K562 (cell line): ENCODE results near the gene DHX58. TPM values are rescaled to one million over a fixed set of nuclear protein-coding genes. Genes with fewer than 3 reads are reported as not detected.

Experiments
- ESRRA ChIP-seq: fragments of 450-650 bp; IDR thresholded peaks from 2 replicates; pipeline ENCODE4 v1.6.1; 2014; ENCODE audit warnings: low read depth, mild to moderate bottlenecking, moderate library complexity, borderline replicate concordance
- ETV1 ChIP-seq: fragments of 450-650 bp; conservative IDR thresholded peaks from 2 replicates; pipeline ENCODE4 v1.6.1; 2016; ENCODE audit warnings: missing genetic modification characterization, control low read depth, low read depth, missing compliant biosample characterization
- FOXM1 ChIP-seq, 2 experiments: fragments of 450-650 bp in 1 of 2; sonication (generic) in 1 of 2; formaldehyde crosslinking in 1 of 2; IDR thresholded peaks; 2 replicates each; pipeline versions ENCODE4 v1.6.1 to v1.9.0; 2017 to 2022; ENCODE audit warnings: low read depth in 2 of 2, mild to moderate bottlenecking in 2 of 2, missing genetic modification reagents in 1 of 2, moderate library complexity in 1 of 2
- GABPB2 ChIP-seq: fragments of 250-450 bp; sonication (Bioruptor Pico); conservative IDR thresholded peaks from 2 replicates; pipeline ENCODE4 v1.5.1; 2021; ENCODE audit warnings: mild to moderate bottlenecking
- GTF2F1 ChIP-seq: IDR thresholded peaks from 2 replicates; pipeline ENCODE4 v1.6.1; 2011; ENCODE audit warnings: low read depth, low read length, improper control_type of control experiment
- HDAC6 ChIP-seq: IDR thresholded peaks from 2 replicates; pipeline ENCODE4 v1.6.1; 2012; ENCODE audit warnings: low read depth, mild to moderate bottlenecking, control low read depth, inconsistent platforms, low read length, moderate library complexity
- HNRNPLL ChIP-seq: fragments of 200-400 bp; formaldehyde crosslinking; IDR thresholded peaks from 2 replicates; pipeline ENCODE4 v1.6.1; 2017; ENCODE audit warnings: low read length, low read depth, mild to moderate bottlenecking; ENCODE audit not compliant: poor library complexity, severe bottlenecking
- L3MBTL2 ChIP-seq: fragments of 450-650 bp; IDR thresholded peaks from 2 replicates; pipeline ENCODE4 v1.6.1; 2016; ENCODE audit warnings: mild to moderate bottlenecking, moderate library complexity
- LCOR ChIP-seq: sonication (generic); formaldehyde crosslinking; IDR thresholded peaks from 2 replicates; pipeline ENCODE4 v1.8.0; 2022; ENCODE audit warnings: mild to moderate bottlenecking, missing genetic modification reagents
- MEF2D ChIP-seq: conservative IDR thresholded peaks from 2 replicates; pipeline ENCODE4 v1.6.1; 2016; ENCODE audit warnings: low read depth, missing genetic modification characterization, missing compliant biosample characterization
- POLR3A ChIP-seq: IDR thresholded peaks from 2 replicates; pipeline ENCODE4 v1.6.1; 2011; ENCODE audit warnings: borderline replicate concordance, mild to moderate bottlenecking, moderate library complexity; ENCODE audit not compliant: insufficient read length, insufficient read depth; ENCODE audit errors: extremely low read depth
- RBM15 ChIP-seq: fragments of 200-400 bp; formaldehyde crosslinking; IDR thresholded peaks from 2 replicates; pipeline ENCODE4 v1.6.1; 2018; ENCODE audit warnings: mild to moderate bottlenecking, low read length, moderate library complexity; ENCODE audit not compliant: insufficient read depth
- RFX7 ChIP-seq: fragments of 250-450 bp; sonication (Bioruptor Pico); IDR thresholded peaks from 2 replicates; pipeline ENCODE4 v1.5.1; 2021; ENCODE audit warnings: mild to moderate bottlenecking
- SMAD2 ChIP-seq: fragments of 150-350 bp; IDR thresholded peaks from 2 replicates; pipeline ENCODE4 v1.6.1; 2014; ENCODE audit warnings: low read depth, mild to moderate bottlenecking, low read length
- SMARCC2 ChIP-seq: fragments of 450-650 bp; IDR thresholded peaks from 2 replicates; pipeline ENCODE4 v1.6.1; 2017; ENCODE audit warnings: antibody characterized with exemption, moderate library complexity, mild to moderate bottlenecking, low read depth
- TCF7L2 ChIP-seq: fragments of 150-350 bp; IDR thresholded peaks from 2 replicates; pipeline ENCODE4 v1.6.1; 2016; ENCODE audit warnings: low read depth, mild to moderate bottlenecking, low read length, moderate library complexity
- ZNF124 ChIP-seq: sonication (generic); formaldehyde crosslinking; IDR thresholded peaks from 2 replicates; pipeline ENCODE4 v1.8.1; 2022; ENCODE audit warnings: missing genetic modification reagents
- ZNF134 ChIP-seq: fragments of 250-450 bp; sonication (Bioruptor Pico); conservative IDR thresholded peaks from 2 replicates; pipeline ENCODE4 v1.4.0; 2020
- ZNF717 ChIP-seq: fragments of 250-450 bp; sonication (Bioruptor Pico); IDR thresholded peaks from 2 replicates; pipeline ENCODE4 v1.5.0; 2021
- polyA plus RNA-seq, 8 experiments: library from polyadenylated mRNA; depleted of rRNA in 4 of 8; stranded (reverse) in 5 of 8; unstranded in 3 of 8; fragments of >200 nt; fragmentation: Nextera tagmentation in 2 of 8; fragmentation: Illumina TruSeq in 1 of 8; extraction: Ambion mirVana in 2 of 8; extraction: Trizol in 1 of 8; gene quantifications; 2 replicates each; pipeline versions ENCODE4 v1.2.1 to v1.2.3, GENCODE V29; 2011 to 2014; ENCODE audit warnings: inconsistent platforms in 1 of 8, missing spikeins in 1 of 8
- total RNA-seq, 7 experiments: library from RNA; depleted of rRNA in 6 of 7; stranded (reverse); fragments of >200 nt in 6 of 7; fragmentation: Illumina TruSeq in 2 of 7; extraction: Trizol in 2 of 7; gene quantifications; 2 replicates each; pipeline versions ENCODE4 v1.2.1 to v1.2.3, GENCODE V29; 2011 to 2021; ENCODE audit warnings: low replicate concordance in 1 of 7
- TF ChIP-seq, protein P1 (sequence below): fragments of 450-650 bp; IDR thresholded peaks from 2 replicates; pipeline ENCODE4 v1.7.0; 2016; ENCODE audit warnings: borderline replicate concordance
- TF ChIP-seq, protein P2 (sequence below): sonication (generic); formaldehyde crosslinking; IDR thresholded peaks from 2 replicates; pipeline ENCODE4 v1.8.1; 2022; ENCODE audit warnings: missing genetic modification reagents
- TF ChIP-seq, protein P3 (sequence below): sonication (generic); formaldehyde crosslinking; IDR thresholded peaks from 2 replicates; pipeline ENCODE4 v1.8.1; 2022; ENCODE audit warnings: missing genetic modification reagents
- TF ChIP-seq, protein P4 (sequence below): sonication (generic); IDR thresholded peaks from 2 replicates; pipeline ENCODE4 v1.6.1; 2016

The DHX58 gene
- total and polyA plus RNA-seq, 9 of the 15 experiments (the other 6 are each of a cell fraction or from before 2014, with no cell fraction given), result 0.15 to 3.0 (median 1.4) TPM

DNA sequence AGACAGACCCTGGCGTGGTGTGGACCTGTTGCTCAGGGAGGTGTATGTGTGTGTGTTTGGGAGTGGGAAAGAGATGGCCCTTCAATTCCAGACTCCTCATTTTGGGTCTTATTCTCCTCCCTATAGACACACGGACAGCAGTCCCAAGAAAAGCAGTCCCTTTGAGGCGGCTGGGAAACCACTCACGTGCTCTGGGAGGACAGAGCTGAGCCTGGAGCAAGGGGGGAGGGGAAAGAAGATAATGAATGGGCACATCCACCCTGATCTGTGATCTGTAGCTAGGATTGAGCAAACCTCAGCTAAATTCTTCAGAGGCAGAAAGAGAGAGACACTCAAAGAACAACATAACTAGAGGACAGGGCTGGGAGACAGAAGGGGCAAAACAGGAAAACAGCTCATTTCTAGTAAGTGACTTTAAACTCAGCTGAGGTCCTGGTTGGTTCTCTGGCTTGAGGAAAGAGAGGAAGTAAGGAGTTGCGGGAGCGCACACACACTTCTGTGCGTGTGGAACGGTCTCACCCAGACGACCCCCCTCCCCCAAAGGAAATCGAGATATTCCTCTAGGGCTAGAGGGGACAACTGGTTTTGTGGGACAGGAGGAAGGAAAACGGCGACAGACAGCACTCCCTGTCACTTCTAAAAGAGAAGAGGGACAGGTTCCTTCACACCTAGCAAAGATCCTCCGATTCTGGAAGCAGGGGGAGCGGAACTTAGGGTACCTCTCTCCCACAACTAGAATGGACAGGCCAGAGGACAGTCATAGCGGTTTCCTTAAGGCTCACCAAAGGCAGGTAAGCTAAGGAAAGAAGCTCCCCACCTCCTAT is 41.6 kb upstream of the DHX58 start (continued):
- TF ChIP-seq, protein P1, sequence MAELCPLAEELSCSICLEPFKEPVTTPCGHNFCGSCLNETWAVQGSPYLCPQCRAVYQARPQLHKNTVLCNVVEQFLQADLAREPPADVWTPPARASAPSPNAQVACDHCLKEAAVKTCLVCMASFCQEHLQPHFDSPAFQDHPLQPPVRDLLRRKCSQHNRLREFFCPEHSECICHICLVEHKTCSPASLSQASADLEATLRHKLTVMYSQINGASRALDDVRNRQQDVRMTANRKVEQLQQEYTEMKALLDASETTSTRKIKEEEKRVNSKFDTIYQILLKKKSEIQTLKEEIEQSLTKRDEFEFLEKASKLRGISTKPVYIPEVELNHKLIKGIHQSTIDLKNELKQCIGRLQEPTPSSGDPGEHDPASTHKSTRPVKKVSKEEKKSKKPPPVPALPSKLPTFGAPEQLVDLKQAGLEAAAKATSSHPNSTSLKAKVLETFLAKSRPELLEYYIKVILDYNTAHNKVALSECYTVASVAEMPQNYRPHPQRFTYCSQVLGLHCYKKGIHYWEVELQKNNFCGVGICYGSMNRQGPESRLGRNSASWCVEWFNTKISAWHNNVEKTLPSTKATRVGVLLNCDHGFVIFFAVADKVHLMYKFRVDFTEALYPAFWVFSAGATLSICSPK, result no peak
- no peak for TF ChIP-seq SMAD2
- no peak for TF ChIP-seq GTF2F1
- TF ChIP-seq, protein P2, sequence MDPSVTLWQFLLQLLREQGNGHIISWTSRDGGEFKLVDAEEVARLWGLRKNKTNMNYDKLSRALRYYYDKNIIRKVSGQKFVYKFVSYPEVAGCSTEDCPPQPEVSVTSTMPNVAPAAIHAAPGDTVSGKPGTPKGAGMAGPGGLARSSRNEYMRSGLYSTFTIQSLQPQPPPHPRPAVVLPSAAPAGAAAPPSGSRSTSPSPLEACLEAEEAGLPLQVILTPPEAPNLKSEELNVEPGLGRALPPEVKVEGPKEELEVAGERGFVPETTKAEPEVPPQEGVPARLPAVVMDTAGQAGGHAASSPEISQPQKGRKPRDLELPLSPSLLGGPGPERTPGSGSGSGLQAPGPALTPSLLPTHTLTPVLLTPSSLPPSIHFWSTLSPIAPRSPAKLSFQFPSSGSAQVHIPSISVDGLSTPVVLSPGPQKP (CRISPR knock-in tag), result no peak
- TF ChIP-seq FOXM1 (IDR thresholded peaks at IDR 0.05; ENCODE audit: low read depth), result no peak
- TF ChIP-seq FOXM1 (CRISPR knock-in tag; IDR thresholded peaks at IDR 0.05; ENCODE audit: low read depth), result no peak
- no peak for TF ChIP-seq GABPB2 (CRISPR knock-in tag)
- TF ChIP-seq RBM15, result no peak
- no peak for TF ChIP-seq ZNF124
- TF ChIP-seq RFX7 (CRISPR knock-in tag), result no peak
- TF ChIP-seq, protein P3, sequence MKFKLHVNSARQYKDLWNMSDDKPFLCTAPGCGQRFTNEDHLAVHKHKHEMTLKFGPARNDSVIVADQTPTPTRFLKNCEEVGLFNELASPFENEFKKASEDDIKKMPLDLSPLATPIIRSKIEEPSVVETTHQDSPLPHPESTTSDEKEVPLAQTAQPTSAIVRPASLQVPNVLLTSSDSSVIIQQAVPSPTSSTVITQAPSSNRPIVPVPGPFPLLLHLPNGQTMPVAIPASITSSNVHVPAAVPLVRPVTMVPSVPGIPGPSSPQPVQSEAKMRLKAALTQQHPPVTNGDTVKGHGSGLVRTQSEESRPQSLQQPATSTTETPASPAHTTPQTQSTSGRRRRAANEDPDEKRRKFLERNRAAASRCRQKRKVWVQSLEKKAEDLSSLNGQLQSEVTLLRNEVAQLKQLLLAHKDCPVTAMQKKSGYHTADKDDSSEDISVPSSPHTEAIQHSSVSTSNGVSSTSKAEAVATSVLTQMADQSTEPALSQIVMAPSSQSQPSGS (CRISPR knock-in tag), result no peak
- TF ChIP-seq ESRRA, result no peak
- no peak for TF ChIP-seq MEF2D (tag)
- no peak for TF ChIP-seq ZNF134
- no peak for TF ChIP-seq ZNF717
- TF ChIP-seq HNRNPLL, result peak; percentile 72
- no peak for TF ChIP-seq ETV1 (tag)
- TF ChIP-seq POLR3A, result no peak
- TF ChIP-seq, protein P4, sequence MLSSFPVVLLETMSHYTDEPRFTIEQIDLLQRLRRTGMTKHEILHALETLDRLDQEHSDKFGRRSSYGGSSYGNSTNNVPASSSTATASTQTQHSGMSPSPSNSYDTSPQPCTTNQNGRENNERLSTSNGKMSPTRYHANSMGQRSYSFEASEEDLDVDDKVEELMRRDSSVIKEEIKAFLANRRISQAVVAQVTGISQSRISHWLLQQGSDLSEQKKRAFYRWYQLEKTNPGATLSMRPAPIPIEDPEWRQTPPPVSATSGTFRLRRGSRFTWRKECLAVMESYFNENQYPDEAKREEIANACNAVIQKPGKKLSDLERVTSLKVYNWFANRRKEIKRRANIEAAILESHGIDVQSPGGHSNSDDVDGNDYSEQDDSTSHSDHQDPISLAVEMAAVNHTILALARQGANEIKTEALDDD, result 0 out of 2 replicates have a peak, but pooled peaks have one; percentile 8
- TF ChIP-seq L3MBTL2, result 0 out of 2 replicates have a peak, but pooled peaks have one; percentile 5
- TF ChIP-seq LCOR (CRISPR knock-in tag), result no peak
- no peak for TF ChIP-seq TCF7L2
- TF ChIP-seq HDAC6, result no peak
- TF ChIP-seq SMARCC2, result no peak
